Suprapubic skin (tissue), 3 donors: Measurements from ENCODE around the gene SEC14L2.

Source experiments
- CTCF ChIP-seq, 2 donors: fragments of 200-600 bp in 1 of 2; fragments of 450-650 bp in 1 of 2; sonication (generic) in 1 of 2; IDR thresholded peaks; one replicate each; pipeline ENCODE4 v1.5.1; 2016 to 2019; ENCODE audit warnings: antibody characterized with exemption in 2 of 2, mild to moderate bottlenecking in 1 of 2, moderate library complexity in 1 of 2
- EP300 ChIP-seq: sonication (generic); formaldehyde crosslinking; IDR thresholded peaks from one replicate; pipeline ENCODE4 v1.6.1; 2017; ENCODE audit warnings: antibody characterized with exemption

DNA sequence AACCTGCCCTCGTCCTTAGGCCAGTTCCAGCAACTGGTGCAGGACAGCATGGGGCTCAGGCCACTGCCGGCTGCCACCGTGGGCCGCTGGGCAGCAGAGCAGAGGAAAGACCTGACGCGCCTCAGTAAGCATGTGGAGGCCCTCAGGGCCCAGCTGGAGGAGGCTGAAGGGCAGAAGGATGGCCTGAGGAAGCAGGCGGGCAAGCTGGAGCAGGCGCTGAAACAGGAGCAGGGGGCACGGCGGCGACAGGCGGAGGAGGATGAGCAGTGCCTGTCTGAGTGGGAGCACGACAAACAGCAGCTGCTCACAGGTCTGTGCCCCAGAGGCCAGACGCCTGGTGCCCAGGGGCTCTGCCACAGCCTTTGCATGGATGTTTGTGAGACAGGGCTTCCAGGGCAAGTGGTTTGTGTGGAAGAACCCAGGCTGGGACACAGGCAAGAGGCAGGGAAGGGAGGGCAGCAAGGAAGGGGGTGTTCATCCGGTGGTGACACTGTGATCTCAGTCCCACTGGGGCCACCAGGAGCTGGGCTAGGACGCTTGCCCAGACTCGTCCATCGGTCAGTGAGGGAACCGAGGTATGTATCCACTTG is 26.1 kb upstream of the SEC14L2 start:
- TF ChIP-seq CTCF (IDR thresholded peaks at IDR 0.05) = no peak
- no peak for TF ChIP-seq EP300
